T follicular helper cell (primary cell): Measurements from ENCODE around the gene IGFBP6.

Source experiments
- DNase-seq: peaks from one replicate; pipeline ENCODE4 v3.0.0-alpha.2; 2020; ENCODE audit warnings: low read depth

The IGFBP6 gene

GRCh38 chr12:53120685-53121525 is 23.4 kb downstream of the IGFBP6 start:
- no peak for DNase-seq

DNA sequence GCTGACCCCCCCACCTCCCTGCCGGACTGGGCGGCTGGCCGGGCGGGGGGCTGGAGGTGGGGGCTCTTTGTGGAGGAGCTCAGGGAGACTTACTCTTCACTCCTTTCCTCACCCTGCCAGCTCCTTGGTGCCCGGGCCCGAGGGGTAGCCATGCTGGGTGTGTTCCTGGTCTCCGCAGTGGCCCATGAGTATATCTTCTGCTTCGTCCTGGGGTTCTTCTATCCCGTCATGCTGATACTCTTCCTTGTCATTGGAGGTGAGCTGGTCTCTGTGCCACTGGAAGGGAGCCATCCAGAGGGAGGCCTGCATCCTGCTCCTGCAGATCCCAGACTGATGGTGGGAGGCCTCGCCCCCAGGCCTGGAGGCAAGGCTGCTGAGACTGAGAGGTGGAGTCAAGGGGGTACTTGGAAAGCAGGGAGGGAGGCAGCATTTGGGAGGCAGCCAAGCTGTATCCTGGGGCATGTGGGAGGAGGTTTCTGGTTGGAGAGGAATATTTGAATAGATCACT is 25.5 kb downstream of the IGFBP6 start:
- no peak for DNase-seq

DNA sequence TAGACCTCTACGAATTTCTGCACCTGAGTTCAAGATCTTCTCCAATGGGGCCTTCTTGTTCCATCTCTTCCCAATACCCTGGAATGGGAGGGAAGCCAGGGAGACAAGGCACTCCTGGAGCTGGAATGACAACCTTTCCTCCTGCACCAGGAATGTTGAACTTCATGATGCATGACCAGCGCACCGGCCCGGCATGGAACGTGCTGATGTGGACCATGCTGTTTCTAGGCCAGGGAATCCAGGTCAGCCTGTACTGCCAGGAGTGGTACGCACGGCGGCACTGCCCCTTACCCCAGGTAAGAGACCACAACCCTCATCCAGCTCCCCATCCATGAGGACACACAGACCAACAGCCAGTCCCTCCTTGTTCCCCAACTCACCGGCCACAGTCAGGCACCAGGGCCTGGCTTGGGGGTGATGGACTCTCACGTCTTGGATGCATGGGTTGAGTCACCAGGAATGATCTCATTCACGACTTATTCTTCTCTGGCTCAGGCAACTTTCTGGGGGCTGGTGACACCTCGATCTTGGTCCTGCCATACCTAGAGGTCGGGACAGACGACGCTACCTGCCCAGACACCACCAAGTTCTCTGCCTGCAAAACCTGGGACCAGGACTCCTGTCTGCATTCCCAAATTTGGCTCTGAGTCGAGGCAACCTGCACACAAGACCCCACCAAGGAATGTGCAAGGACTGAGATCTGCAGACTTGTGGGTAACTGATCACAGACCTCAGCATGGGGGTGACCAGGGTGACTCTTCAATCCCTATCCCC is 26.3 kb downstream of the IGFBP6 start:
- no peak for DNase-seq

DNA sequence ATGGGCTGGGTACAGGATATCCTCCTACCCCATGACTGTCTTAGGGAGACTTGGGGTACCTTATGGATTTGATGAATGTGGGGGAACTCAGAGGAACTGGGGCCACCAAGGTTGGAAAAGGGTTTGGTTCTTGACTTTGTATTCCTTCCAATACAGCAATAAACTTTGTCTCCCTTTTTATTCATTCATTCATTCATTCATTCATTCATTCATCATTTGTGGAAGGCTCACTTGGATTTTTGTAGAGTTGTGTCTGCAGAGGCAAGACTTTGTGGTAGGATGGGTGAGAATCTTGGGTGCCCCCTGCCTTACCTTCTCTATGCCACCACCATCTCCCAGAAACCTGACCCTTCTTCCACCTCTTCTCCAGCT is 26.9 kb downstream of the IGFBP6 start:
- no peak for DNase-seq

- no peak for DNase-seq
Measured at GRCh38 chr12:53127169-53127568, 29.7 kb downstream of the IGFBP6 start.

GRCh38 chr12:53128780-53129569 is 31.5 kb downstream of the IGFBP6 start:
- DNase-seq, result no peak

- DNase-seq, result no peak
Measured at GRCh38 chr12:53131844-53132243, 34.4 kb downstream of the IGFBP6 start.

DNA sequence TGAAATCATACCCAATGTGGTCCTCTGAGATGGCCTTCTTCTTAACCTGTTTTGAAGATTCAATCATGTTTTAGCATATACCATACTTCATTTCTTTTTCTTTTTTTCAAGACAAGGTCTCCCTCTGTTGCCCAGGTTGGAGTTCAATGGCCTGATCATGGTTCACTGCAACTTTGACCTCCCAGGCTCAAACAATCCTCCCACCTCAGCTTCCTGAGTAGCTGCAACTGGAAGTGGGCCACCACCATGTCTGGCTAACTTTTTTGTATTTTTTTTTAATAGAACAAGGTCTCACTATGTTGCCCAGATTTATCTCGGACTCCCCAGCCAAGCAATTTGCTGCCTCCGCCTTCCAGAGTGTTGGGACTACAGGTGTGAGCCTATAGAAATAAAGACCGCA is 36.3 kb downstream of the IGFBP6 start:
- no peak for DNase-seq

DNA sequence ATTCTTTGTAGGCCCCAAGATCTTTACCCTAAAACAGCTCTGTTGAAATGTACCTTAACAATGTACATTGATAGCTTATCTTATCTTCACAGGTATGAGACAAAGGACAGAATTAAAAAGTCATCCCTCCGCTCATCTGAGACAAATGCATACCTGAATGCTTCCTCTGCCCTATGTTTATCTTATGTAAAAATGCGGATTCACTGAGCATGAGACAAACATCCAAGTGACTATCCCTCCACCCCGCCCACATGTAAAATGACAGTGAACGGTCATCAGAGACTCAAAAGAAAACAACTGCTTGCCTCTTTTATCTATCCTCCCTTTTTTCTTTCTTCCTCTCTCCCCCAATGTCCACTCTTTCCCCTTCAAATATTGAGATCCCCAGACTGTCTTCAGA is 45.9 kb downstream of the IGFBP6 start:
- no peak for DNase-seq

GRCh38 chr12:53145383-53146260 is 48.2 kb downstream of the IGFBP6 start:
- no peak for DNase-seq

DNA sequence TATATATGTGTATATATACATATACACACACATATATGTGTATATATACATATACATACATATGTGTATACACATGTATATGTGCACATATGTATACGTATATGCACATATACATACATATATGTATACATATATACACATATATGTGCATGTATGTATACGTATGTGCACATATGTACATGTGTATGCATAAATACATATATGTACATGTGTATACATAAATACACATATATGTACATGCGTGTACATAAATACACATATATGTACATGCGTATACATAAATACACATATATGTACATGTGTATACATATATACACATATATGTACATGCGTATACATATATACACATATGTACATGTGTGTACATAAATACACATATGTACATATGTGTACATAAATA is 49.7 kb downstream of the IGFBP6 start:
- no peak for DNase-seq

- no peak for DNase-seq
Measured at GRCh38 chr12:53147653-53148052, 50.2 kb downstream of the IGFBP6 start.

GRCh38 chr12:53151039-53151438 is 53.6 kb downstream of the IGFBP6 start:
- DNase-seq, result no peak
